Endodermal cell (in vitro differentiated cells): ENCODE measurements around the gene MPDZ. TPM values are rescaled to one million over a fixed set of nuclear protein-coding genes. Genes with fewer than 3 reads are reported as not detected.

Experiments used
- DNase-seq: peaks from one replicate; pipeline ENCODE4 v3.0.0-alpha.2; 2017
- H3K27ac ChIP-seq: 2 replicates; pipeline ENCODE4 v1.5.1; 2013; ENCODE audit warnings: mild to moderate bottlenecking, low read depth, low read length, moderate library complexity
- H3K27me3 ChIP-seq: 2 replicates; pipeline ENCODE4 v1.6.1; 2013; ENCODE audit warnings: mild to moderate bottlenecking, low read length, moderate library complexity; ENCODE audit not compliant: insufficient read depth, control insufficient read depth, poor library complexity, severe bottlenecking
- H3K36me3 ChIP-seq: 2 replicates; pipeline ENCODE4 v1.7.0; 2013; ENCODE audit warnings: mild to moderate bottlenecking, low read length, moderate library complexity; ENCODE audit not compliant: control insufficient read depth, insufficient read depth
- H3K4me1 ChIP-seq: one replicate; pipeline ENCODE4 v1.7.0; 2013; ENCODE audit warnings: low read length; ENCODE audit not compliant: control insufficient read depth, insufficient read depth
- H3K4me3 ChIP-seq: 2 replicates; pipeline ENCODE4 v1.5.1; 2013; ENCODE audit warnings: mild to moderate bottlenecking, low read length, moderate library complexity
- H3K9ac ChIP-seq: 2 replicates; pipeline ENCODE4 v1.6.1; 2013; ENCODE audit warnings: mild to moderate bottlenecking, low read length, moderate library complexity; ENCODE audit not compliant: poor library complexity, severe bottlenecking; ENCODE audit errors: extremely low read depth
- H3K9me3 ChIP-seq: 2 replicates; pipeline ENCODE4 v1.6.1; 2013; ENCODE audit warnings: mild to moderate bottlenecking, low read length, moderate library complexity; ENCODE audit not compliant: control insufficient read depth
- H3K27ac Mint-ChIP-seq: 2 replicates; pipeline ENCODE4 v1.8.0; 2020; ENCODE audit warnings: mixed read lengths
- H3K27me3 Mint-ChIP-seq: 2 replicates; pipeline ENCODE4 v1.8.0; 2021; ENCODE audit warnings: mild to moderate bottlenecking, mixed read lengths; ENCODE audit not compliant: insufficient read depth
- H3K36me3 Mint-ChIP-seq: 2 replicates; pipeline ENCODE4 v1.8.0; 2020; ENCODE audit warnings: low read depth, mixed read lengths
- H3K4me1 Mint-ChIP-seq: 2 replicates; pipeline ENCODE4 v1.8.0; 2020; ENCODE audit warnings: mixed read lengths
- H3K4me3 Mint-ChIP-seq: 2 replicates; pipeline ENCODE4 v1.8.0; 2020; ENCODE audit warnings: mild to moderate bottlenecking, moderate library complexity, mixed read lengths
- H3K9me3 Mint-ChIP-seq: 2 replicates; pipeline ENCODE4 v1.8.0; 2020; ENCODE audit warnings: mild to moderate bottlenecking, mixed read lengths
- CTCF ChIP-seq: fragments of 200-600 bp; sonication (generic); conservative IDR thresholded peaks from 2 replicates; pipeline ENCODE4 v1.5.0; 2021; ENCODE audit warnings: antibody characterized with exemption, mild to moderate bottlenecking
- WGBS, 2 experiments: methylation state at CpG; one replicate each; pipeline versions ENCODE4 v1.1.5 to v1.1.7; 2013; ENCODE audit warnings: missing lambda C conversion rate in 2 of 2, mixed read lengths in 1 of 2; ENCODE audit not compliant: insufficient coverage in 1 of 2, insufficient read length in 1 of 2; 5-methylcytosine and 5-hydroxymethylcytosine counted together
- total RNA-seq, 2 donors: library from RNA; stranded (reverse); fragmentation: NEBNext Ultra II Directional in 1 of 2; extraction: Animal tissue kit (Norgen Biotek cat#: 25700) in 1 of 2; gene quantifications; 2 replicates in 1 of 2; 3 replicates in 1 of 2; pipeline ENCODE4 v1.2.1, GENCODE V29; 2021

The MPDZ gene
- total RNA-seq, 2 donors from 2014 or later: 38.0 to 44.0 TPM

DNA sequence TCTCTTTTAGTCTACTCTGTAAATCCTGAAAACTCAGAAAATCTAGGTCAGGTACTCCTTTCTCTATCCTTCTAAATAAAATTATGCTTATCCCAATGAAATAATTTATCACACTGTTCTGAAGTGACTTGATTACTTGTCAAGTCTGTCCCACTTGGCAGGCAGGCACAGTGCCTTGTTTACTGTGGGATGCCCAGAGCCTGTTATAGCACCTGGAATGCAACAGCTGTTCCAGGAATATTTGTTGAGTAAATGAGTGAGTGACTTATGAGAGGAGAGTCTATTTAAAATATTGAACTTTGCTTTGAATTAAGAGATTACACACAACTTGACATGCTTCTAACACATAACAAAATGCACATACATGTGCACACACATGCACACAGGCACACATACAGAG, 130.0 kb downstream of the MPDZ start:
- Histone ChIP-seq H3K36me3 (peaks cover 21% of the 10 kb centered on the region), H3K27me3 (no peaks in the 10 kb centered on the region), H3K27ac (no peak overlapping the region), H3K4me3 (no peak overlapping the region), H3K9ac (no peak overlapping the region), H3K4me1 (no peaks in the 10 kb centered on the region), H3K9me3 (no peaks in the 10 kb centered on the region)
- no peak for TF ChIP-seq CTCF
- H3K27me3 Mint-ChIP-seq: no peaks in the 10 kb centered on the region
- H3K36me3 Mint-ChIP-seq: peaks cover 28% of the 10 kb centered on the region
- H3K9me3 Mint-ChIP-seq: no peaks in the 10 kb centered on the region
- H3K27ac Mint-ChIP-seq: no peak overlapping the region
- no peaks in the 10 kb centered on the region for H3K4me1 Mint-ChIP-seq
- DNase-seq: no peak
- no peak overlapping the region for H3K4me3 Mint-ChIP-seq

GRCh38 chr9:13146840-13147239, 132.7 kb downstream of the MPDZ start:
- no peaks in the 10 kb centered on the region for H3K9me3 ChIP-seq
- Mint-ChIP-seq H3K27ac (no peak overlapping the region), H3K9me3 (no peaks in the 10 kb centered on the region), H3K36me3 (peaks cover 15% of the 10 kb centered on the region), H3K4me3 (no peak overlapping the region), H3K4me1 (peaks cover 6% of the 10 kb centered on the region), H3K27me3 (no peaks in the 10 kb centered on the region)
- peaks cover 21% of the 10 kb centered on the region for H3K36me3 ChIP-seq
- no peak overlapping the region for H3K9ac ChIP-seq
- H3K4me3 ChIP-seq: no peak overlapping the region
- WGBS, 2 experiments: 90 to 97% methylated on average over 3 of the region's 4 CpGs
- H3K27me3 ChIP-seq: no peaks in the 10 kb centered on the region
- H3K27ac ChIP-seq: no peak overlapping the region
- no peak for DNase-seq
- TF ChIP-seq CTCF: no peak
- no peaks in the 10 kb centered on the region for H3K4me1 ChIP-seq

DNA sequence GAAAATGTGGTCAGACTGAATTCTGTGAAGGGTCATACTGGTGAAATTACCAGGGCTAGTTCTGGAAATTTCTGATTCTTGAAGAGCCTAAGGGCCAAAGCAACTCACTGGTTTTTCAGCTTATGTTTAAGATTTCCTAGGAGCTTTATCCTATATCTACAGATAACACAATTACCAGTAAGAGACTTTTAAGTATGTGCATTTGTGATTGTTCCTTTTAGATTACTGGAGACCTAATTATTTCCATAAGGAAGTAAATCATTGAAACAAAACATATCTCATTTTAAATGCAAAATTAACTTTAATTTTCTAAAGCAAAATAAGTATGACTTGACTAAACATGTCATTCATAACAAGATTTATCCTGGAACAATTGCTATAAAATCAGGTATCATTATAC, 134.2 kb downstream of the MPDZ start:
- Histone ChIP-seq H3K9me3 (no peaks in the 10 kb centered on the region), H3K4me1 (no peaks in the 10 kb centered on the region), H3K27me3 (no peaks in the 10 kb centered on the region), H3K36me3 (peaks cover 21% of the 10 kb centered on the region), H3K9ac (no peak overlapping the region), H3K27ac (no peak overlapping the region), H3K4me3 (no peak overlapping the region)
- Mint-ChIP-seq H3K36me3 (peaks cover 11% of the 10 kb centered on the region), H3K27ac (no peak overlapping the region), H3K4me1 (peaks cover 6% of the 10 kb centered on the region), H3K4me3 (no peak overlapping the region), H3K9me3 (no peaks in the 10 kb centered on the region), H3K27me3 (no peaks in the 10 kb centered on the region)
- no peak for TF ChIP-seq CTCF
- DNase-seq: no peak
